ENCODE data around the gene SLC38A6.
A peak's percentile ranks its signal among the peaks of the same experiment; 100 is the strongest.
"Not testable (repeated sequence)": the region's sequence is repeated elsewhere in the genome, so short reads cannot be mapped to it uniquely, and the experiment has no call there.

SLC38A6 gene

GRCh38 chr14:61051051-61051450, 70.0 kb downstream of the SLC38A6 start:
- peak; percentile 51 for DNase-seq (ENCODE audit: low read depth)

- no peak for DNase-seq (ENCODE audit: low read depth)
These were observed 70.6 kb downstream of the SLC38A6 start for GRCh38 chr14:61051621-61052020.

- no peak for DNase-seq (ENCODE audit: low read depth)
These were observed 82.4 kb downstream of the SLC38A6 start for GRCh38 chr14:61063461-61063860.

GRCh38 chr14:61064210-61064609, 83.2 kb downstream of the SLC38A6 start:
- DNase-seq (ENCODE audit: low read depth) = no peak

GRCh38 chr14:61064856-61065255, 83.8 kb downstream of the SLC38A6 start:
- DNase-seq (ENCODE audit: low read depth) = no peak

GRCh38 chr14:61065656-61066055, 84.6 kb downstream of the SLC38A6 start:
- DNase-seq (ENCODE audit: low read depth) = no peak

GRCh38 chr14:61072442-61072841, 91.4 kb downstream of the SLC38A6 start:
- not testable (repeated sequence) for DNase-seq (ENCODE audit: low read depth)

GRCh38 chr14:61074852-61075251, 93.8 kb downstream of the SLC38A6 start:
- no peak for DNase-seq (ENCODE audit: low read depth)

- peak; percentile 23 for DNase-seq (ENCODE audit: low read depth)
These were observed 95.5 kb downstream of the SLC38A6 start for GRCh38 chr14:61076556-61076955.

GRCh38 chr14:61077437-61077836, 96.4 kb downstream of the SLC38A6 start:
- no peak for DNase-seq (ENCODE audit: low read depth)

GRCh38 chr14:61077951-61078720, 97.1 kb downstream of the SLC38A6 start:
- DNase-seq (ENCODE audit: low read depth) = no peak

GRCh38 chr14:61080591-61081010, 99.6 kb downstream of the SLC38A6 start:
- DNase-seq (ENCODE audit: low read depth) = peak; percentile 90

- no peak for DNase-seq (ENCODE audit: low read depth)
These were observed 107.0 kb downstream of the SLC38A6 start for GRCh38 chr14:61088081-61088480.

- DNase-seq (ENCODE audit: low read depth) = no peak
These were observed 108.2 kb downstream of the SLC38A6 start for GRCh38 chr14:61089126-61089750.

- DNase-seq (ENCODE audit: low read depth) = peak; percentile 59
These were observed 109.6 kb downstream of the SLC38A6 start for GRCh38 chr14:61090432-61091216.

- no peak for DNase-seq (ENCODE audit: low read depth)
These were observed 110.7 kb downstream of the SLC38A6 start for GRCh38 chr14:61091657-61092273.

GRCh38 chr14:61098096-61098495, 117.1 kb downstream of the SLC38A6 start:
- not testable (repeated sequence) for DNase-seq (ENCODE audit: low read depth)

- DNase-seq (ENCODE audit: low read depth) = no peak
These were observed 117.7 kb downstream of the SLC38A6 start for GRCh38 chr14:61098721-61099120.

GRCh38 chr14:61099216-61099835, 118.3 kb downstream of the SLC38A6 start:
- DNase-seq (ENCODE audit: low read depth) = peak; percentile 80

GRCh38 chr14:61101803-61102548, 120.9 kb downstream of the SLC38A6 start:
- peak; percentile 82 for DNase-seq (ENCODE audit: low read depth)
